Activated CD4-positive, CD25-positive, alpha-beta regulatory T cell treated with anti-CD3 and anti-CD28 coated beads, Interleukin-2, amount 50 U/mL, for 16 hours (primary cell): ENCODE results near the gene CACNG7.
"Not testable (repeated sequence)": the region's sequence is repeated elsewhere in the genome, so short reads cannot be mapped to it uniquely, and the experiment has no call there.

ENCODE experiments used
- DNase-seq: peaks from one replicate; pipeline ENCODE4 v3.0.0-alpha.2; 2020; ENCODE audit warnings: low read depth, low spot score

The CACNG7 gene

GRCh38 chr19:53908935-53909415 lies at the start of gene CACNG7:
CACNG7 (plus strand) TSS chr19:53909278; CDS start chr19:53912832, 3,554 bp downstream.
- DNase-seq = no peak

- DNase-seq = no peak
Observed at GRCh38 chr19:53864308-53864836, 44.7 kb upstream of the CACNG7 start.

- no peak for DNase-seq
Observed at GRCh38 chr19:53865523-53865917, 43.6 kb upstream of the CACNG7 start.

DNA sequence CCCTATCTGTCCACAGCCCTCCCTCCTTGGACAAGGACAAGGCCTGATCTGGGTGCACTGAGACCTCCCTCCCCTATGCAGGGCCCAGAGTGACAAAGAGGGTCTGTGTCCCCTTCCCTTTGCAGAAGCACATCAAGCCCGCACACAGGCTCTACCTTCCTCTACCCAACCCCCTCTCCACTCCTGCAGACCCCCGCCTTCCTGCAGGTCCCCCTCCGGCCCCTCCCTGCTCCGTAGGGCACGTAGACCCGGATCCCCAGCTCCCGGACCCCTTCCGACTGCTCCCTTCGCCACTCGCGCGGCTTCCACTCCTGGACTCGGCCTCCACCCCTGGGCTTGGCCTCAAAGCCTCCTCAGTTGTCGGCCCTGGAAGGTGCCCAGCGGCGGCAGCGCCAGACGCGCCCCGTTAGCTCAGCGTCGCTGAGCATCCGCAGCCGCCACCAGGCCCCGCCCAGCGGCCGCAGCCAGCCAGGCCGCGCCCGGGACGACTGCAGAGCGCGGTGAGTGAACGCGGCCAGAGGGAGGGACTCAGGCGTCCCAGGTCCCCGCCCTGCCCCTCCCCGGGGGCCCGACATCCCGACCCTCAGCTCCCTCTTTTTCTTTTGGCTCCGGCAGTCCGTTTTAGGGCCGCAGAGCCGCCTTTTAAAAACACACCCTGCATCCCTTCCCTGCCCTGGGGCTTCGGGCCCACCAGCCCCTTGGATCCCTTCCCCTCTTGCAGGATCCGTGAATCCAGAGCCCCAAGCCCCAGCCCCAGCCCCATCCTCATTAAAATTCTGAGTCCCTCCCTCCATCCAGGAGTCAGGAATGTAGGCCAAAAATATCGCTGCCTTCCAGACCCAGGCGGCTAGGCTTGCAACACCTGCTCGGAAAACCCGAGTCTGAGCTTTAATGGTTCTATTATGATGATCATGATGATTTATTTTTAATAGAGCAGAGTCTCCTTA lies 42.9 kb upstream of the CACNG7 start:
- no peak for DNase-seq

DNA sequence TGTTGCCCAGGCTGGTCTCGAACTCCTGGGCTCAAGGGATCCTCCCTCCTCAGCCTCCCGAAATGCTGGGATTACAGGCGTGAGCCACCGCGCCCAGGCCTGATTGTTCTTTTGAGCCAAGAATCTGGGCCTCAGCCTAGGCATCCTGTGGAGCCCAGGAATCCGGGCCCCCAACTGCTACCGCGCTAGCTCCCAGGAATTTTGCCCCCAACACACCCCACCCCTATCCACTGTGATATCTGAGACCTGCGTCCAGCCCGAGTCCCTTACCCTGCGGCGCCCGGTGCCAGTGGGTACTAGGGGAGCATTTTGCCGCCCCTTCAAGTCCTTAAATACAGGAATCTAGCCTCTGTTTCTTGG lies 42.2 kb upstream of the CACNG7 start:
- no peak for DNase-seq

DNA sequence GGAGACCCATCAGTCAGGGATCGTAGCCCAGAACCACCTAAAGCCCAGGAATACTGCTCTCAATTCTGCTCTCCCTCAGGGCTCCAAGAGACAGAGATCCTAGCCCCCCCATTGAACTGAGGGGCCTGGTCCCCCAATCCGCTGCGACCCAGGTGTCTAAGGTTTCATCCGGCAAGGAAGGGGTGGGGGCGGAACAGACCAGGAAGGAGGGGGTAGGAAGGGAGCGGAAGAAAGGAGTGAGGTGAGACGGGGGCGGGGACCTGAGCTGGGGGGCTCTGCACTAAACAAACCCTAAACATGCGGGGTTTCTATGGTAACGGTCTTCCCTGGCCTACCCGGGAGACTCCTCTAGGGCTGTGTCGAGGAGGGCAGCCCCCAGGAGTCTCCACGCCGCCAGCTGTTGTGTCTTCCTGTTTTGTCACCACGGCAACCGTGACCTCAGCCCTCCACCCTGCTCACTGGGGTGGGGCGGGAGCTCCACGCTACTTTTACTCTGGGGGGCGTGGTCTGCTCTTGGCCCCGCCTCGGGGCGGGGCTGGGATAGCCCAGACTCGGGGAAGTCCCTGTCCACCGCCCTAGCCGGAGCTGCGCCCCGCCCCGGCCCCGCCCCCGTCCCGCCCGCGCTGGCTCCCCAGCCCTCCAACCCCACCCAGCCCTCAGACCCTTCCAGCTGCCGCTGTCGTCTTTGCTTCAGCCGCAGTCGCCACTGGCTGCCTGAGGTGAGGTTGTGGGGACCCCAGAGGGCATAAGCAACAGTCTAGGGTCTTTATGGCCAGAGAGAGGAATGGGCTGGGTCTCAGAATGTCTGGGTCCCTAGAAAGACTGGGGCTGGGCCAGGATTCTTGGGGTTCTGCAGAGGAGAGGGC lies 41.6 kb upstream of the CACNG7 start, which contains the start of gene MYADM:
Gene MYADM, plus strand, starts transcription at position 659 of the 866 bp plus-strand sequence. CDS start 5,647 bp downstream, outside the sequence.
- peak; percentile 97 for DNase-seq

DNA sequence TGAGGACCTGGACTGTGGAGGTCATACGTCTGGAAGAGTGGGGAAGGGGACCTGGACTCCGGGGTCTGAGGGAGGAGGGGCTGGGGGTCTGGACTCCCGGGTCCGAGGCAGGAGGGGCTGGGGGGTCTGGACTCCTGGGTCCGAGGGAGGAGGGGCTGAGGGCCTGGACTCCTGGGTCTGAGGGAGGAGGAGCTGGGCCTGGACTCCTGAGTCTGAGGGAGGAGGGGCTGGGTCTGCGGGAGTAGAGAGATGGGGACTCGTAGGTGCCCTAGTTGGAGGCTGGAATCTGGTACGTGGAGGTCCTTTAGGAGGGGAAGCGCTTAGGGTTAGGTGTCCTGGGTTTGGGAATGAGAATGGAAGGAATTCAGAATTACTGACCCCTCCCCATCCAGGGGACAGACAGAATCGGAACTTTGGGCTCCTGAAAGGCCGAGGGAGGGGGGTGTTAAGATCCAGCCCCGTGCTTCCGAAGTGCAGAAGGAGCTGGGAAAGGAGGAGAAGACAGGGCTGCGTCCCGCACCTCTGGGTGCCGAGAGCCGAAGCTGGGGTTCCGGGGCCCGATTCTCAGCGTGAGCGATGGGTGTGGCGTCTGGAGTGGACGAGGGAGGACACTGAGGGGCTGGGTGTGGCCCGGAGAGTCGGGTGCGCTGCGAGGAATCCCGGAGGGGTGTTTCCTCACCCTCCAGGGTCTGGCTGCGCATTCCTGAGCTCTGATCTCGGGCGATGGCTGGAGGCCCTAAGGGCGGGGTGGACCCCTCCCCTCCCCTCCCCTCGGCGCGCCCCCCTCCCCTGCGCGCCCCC lies 40.8 kb upstream of the CACNG7 start:
- no peak for DNase-seq

DNA sequence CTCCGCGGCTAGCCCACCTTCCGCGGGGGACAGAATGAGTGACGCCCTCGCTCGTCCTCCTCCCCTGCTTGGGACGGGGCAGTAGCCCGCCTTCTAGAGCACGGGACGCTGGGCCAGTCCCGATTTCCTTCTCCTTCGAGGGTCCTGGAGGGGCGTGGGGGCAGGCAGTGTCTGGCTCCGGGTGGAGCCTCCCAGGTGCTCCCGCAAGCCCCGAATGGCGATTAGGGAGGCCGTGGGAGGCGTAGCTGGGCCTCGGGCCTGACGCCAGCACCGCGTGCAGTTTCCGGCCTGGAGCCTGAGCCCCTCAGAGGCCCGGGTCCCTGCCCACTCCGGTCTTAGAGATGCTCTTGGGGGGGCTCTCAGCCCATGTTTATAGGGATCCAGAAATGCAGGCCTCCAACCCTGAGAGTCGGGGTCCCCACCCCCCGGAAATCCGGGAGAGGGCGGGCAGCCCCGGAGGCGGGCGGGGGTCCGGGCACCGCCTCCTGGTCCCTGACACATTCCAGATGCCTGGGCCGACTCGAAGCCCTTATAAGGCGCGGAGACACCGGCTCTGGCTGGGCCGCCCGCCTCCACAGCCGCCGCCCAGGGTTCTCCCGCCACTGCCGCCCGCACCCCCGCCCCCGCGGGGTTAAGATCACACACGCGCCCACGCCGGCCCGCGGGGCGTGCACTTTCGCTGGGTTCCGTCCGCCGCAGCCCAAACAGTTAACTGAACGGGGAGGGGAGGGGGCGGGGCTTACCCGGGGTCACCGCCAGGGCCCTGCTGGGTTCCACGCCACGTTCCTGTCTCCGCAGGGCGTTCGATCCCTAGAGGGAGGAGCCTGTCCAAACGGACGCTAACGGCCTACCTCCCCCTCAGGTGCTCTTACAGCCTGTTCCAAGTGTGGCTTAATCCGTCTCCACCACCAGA lies 39.9 kb upstream of the CACNG7 start:
- peak; percentile 68 for DNase-seq

GRCh38 chr19:53869805-53870484 lies 39.1 kb upstream of the CACNG7 start:
- not testable (repeated sequence) for DNase-seq

DNA sequence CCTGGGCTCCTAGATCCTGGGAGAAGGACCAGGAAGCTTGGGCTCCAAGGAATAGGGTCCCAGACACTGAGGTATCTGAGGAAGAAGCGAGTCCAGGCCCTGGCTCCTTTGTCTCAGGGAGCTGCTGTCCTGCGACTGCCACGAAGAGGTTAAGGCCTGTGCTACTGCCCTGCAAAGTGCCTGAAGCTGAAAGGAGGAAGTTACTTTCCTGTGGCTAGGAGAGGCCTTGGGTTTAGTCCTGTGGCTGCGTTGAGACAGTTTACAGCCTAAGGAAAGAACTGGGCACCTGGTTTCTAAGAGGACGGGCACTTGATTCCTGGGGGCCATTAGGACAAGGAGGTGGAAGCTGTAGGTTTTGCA lies 38.6 kb upstream of the CACNG7 start:
- DNase-seq = no peak

DNA sequence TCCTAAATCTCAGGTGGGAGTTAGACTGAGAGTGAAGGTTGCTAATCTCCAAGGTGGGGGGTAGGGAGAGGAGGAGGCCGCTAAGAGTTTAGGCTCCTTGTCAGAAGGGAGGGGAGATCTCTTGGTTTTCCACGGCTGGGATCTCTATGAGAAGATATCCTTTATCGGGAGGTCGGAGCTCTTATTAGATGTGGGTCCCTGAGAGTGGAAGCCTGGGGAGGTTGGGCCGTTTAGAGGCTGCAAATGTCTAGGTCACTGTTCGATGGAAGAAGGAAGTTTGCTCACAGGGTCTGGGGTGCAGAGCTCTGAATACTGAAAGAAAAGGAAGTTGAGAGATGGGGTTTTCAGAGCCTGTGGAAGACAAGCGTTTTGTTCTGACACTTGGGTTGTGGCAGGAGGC lies 37.6 kb upstream of the CACNG7 start:
- DNase-seq = no peak

DNA sequence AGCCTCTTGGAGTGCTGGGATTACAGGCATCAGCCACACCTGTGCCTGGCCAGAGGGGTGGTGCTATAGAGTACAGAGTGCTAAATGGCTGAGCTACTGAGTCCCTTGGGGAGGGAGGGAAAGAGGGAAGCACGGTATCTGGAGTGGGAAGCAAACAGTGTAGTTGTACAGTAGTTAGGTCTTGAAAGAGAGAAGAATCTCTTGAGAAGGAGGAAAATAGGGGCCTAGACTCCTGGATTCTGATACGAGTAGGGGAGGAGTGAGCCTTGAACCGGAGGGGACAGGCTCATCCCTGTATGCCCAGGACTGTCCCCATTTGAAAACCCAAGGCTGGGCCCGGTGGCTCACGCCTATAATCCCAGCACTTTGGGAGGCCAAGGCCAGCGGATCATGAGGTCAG lies 36.3 kb upstream of the CACNG7 start:
- DNase-seq = no peak

DNA sequence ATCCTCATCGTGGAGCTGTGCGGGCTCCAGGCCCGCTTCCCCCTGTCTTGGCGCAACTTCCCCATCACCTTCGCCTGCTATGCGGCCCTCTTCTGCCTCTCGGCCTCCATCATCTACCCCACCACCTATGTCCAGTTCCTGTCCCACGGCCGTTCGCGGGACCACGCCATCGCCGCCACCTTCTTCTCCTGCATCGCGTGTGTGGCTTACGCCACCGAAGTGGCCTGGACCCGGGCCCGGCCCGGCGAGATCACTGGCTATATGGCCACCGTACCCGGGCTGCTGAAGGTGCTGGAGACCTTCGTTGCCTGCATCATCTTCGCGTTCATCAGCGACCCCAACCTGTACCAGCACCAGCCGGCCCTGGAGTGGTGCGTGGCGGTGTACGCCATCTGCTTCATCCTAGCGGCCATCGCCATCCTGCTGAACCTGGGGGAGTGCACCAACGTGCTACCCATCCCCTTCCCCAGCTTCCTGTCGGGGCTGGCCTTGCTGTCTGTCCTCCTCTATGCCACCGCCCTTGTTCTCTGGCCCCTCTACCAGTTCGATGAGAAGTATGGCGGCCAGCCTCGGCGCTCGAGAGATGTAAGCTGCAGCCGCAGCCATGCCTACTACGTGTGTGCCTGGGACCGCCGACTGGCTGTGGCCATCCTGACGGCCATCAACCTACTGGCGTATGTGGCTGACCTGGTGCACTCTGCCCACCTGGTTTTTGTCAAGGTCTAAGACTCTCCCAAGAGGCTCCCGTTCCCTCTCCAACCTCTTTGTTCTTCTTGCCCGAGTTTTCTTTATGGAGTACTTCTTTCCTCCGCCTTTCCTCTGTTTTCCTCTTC lies 35.1 kb upstream of the CACNG7 start:
- no peak for DNase-seq

GRCh38 chr19:53874606-53874990 lies 34.5 kb upstream of the CACNG7 start:
- no peak for DNase-seq

GRCh38 chr19:53875602-53876325 lies 33.3 kb upstream of the CACNG7 start:
- no peak for DNase-seq

DNA sequence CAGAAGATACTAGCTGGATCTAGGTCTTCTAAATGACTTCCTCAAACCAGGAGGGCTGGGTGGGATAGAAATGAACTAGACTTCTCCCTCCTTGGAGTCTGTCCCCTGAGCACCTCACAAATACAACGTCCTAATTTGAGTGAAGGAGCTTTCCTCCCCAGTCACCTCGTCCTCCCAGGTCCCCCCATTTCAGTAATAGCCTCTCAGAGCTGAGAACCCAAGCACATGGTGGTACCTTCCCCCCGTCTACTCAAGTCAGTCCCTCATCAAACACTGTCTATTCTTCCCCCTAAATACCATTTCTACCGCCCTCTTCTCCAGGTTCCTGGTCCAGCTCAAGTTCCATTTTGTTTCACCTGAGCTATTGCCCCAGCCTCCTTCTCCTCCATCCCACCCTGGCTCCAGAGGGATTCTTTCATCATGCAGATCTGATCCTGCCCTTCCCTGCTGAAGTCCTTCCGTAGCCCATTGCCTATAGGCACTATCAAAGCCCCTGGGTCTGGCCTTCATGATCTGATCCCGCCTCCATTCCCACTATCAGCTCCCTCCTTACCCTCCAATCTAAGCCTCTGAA lies 32.3 kb upstream of the CACNG7 start:
- DNase-seq = no peak

DNA sequence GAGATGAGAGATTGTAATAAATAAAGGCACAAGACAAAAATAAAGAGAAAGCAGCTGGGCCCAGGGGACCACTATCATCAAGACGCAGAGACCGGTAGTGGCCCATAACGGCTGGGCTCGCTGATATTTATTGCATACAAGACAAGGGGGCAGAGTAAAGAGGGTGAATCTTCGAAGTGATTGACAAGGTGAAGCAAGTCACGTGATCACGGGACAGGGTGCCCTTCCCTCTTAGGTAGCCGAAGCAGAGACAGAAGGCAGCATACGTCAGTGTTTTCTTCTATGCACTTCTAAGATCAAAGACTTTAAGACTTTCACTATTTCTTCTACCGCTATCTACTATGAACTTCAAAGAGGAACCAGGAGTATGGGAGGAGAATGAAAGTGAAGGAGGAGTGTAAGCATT lies 31.7 kb upstream of the CACNG7 start:
- DNase-seq = no peak

GRCh38 chr19:53878776-53879139 lies 30.3 kb upstream of the CACNG7 start:
- no peak for DNase-seq
